ENCODE data around the gene CORO2B.

DNA sequence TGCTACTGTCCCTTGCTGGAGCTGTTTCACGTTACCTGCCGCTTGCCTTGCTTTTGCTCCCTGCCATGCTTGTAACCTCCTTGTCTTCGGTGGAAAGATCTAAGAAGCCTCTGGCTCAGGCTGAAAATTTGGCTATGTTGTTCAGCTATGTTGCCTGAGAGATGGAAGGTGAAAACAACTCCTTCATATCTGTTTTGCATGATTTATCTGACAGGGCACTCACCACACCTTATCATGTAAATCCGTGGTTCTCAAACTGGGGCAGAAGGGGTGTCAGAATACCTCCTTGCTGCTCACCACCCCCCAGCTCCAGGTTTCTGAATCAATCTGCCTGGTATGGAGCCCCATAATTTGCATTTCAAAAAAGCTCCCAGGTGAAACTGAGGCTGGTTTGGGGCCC is 6.5 kb upstream of the CORO2B start:
- TF ChIP-seq CTCF (conservative IDR thresholded peaks at IDR 0.05) (no peak), EZH2 (IDR thresholded peaks at IDR 0.05; ENCODE audit: low read depth) (no peak)

Data from PC-9 (cell line).